Astrocyte of the spinal cord (primary cell): ENCODE results near the gene TREML4.

ENCODE experiments used
- DNase-seq: peaks from one replicate; pipeline ENCODE4 v3.0.0; 2011; ENCODE audit warnings: low read depth, low spot score
- H3K4me3 ChIP-seq: 2 replicates; pipeline ENCODE4 v1.5.1; 2011; ENCODE audit warnings: low read depth, mild to moderate bottlenecking, low read length, moderate library complexity
- in situ Hi-C: cut with HindIII; loops from 2 replicates; pipeline ENCODE4 v1.10.0; 2017; ENCODE audit warnings: low sequenced_read_pairs
- TF ChIP-seq, protein P1 (sequence below): IDR thresholded peaks from 2 replicates; pipeline ENCODE4 v1.5.1; 2012; ENCODE audit warnings: low read depth, mild to moderate bottlenecking, low read length, inconsistent platforms

The TREML4 gene

DNA sequence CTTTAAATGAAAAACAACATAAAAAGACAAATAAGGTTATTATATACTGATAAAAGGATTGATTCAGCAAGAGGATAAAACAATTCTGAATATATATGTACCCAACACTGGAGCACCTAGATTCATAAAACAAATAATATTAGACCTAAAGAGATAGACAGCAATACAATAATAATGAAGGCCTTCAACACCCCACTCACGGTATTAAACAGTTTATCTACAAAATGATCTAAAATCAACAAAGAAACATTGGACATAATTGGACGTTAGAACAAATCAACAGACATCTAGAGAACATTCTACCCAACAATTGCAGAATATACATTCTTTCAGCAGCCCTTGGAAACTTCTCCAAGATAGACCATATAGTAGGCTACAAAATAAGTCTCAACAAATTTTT, 34.3 kb downstream of the TREML4 start:
- TF ChIP-seq, protein P1, sequence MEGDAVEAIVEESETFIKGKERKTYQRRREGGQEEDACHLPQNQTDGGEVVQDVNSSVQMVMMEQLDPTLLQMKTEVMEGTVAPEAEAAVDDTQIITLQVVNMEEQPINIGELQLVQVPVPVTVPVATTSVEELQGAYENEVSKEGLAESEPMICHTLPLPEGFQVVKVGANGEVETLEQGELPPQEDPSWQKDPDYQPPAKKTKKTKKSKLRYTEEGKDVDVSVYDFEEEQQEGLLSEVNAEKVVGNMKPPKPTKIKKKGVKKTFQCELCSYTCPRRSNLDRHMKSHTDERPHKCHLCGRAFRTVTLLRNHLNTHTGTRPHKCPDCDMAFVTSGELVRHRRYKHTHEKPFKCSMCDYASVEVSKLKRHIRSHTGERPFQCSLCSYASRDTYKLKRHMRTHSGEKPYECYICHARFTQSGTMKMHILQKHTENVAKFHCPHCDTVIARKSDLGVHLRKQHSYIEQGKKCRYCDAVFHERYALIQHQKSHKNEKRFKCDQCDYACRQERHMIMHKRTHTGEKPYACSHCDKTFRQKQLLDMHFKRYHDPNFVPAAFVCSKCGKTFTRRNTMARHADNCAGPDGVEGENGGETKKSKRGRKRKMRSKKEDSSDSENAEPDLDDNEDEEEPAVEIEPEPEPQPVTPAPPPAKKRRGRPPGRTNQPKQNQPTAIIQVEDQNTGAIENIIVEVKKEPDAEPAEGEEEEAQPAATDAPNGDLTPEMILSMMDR = no peak
- no peak overlapping the region for H3K4me3 ChIP-seq
- no peak for DNase-seq
- in situ Hi-C loops = no loop called here

DNA sequence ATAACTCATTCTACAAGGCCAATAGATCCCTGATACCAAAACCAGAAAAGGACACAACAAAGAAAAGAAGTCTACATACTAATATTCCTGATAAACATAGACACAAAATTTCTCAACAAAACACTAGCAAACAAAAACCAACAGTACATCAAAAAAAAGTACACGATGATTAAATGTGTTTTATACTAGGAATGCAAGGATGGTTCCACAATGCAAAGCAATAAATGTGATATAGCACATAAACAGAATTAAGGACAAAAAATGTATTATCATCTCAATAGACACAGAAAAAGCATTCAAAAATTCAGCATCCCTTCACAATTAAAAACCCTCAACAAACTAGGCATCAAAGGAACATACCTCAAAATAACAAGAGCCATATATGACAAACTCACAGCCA, 35.1 kb downstream of the TREML4 start:
- in situ Hi-C loops = no loop called here
- H3K4me3 ChIP-seq = no peak overlapping the region
- TF ChIP-seq, protein P1 = no peak
- no peak for DNase-seq

DNA sequence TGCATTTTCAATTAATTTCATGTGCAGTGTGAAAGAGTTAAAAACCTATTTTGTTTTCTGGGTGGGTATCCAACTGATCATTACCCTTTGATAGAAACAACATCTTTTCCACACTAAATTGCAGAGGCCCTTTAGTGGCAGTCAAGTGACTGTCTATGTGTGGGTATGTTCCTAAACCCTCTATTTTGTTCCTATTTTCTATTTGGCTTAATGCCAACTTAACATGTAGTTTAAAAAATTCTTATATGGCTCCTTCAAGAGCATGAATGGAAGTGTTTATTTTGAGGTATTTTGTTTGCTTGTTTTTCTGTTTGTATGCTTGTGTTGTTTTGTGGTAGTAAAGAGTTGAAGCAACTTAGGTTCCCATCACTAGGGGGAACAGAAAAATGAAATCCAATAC, 38.4 kb downstream of the TREML4 start:
- TF ChIP-seq, protein P1 = no peak
- in situ Hi-C loops = no loop called here
- no peak for DNase-seq
- H3K4me3 ChIP-seq = no peak overlapping the region

DNA sequence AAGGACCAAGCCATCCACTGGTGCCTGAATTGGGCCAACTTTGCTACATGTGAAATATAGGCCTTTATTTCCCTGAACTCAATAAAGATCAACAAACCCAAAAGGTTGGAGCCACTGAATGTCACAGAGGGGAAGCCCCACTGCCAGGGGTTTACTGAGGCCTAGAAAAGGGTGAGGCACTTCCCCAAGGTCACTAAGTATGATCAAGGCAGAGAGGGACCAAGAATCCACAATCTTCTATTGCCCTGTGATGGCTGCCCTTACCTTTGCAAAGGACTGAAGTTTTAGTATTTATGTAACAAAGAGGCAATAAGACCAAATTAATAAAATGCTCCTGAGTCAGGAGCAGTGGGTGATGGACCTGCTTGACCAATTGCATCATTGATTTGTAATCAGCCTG, 40.3 kb downstream of the TREML4 start:
- H3K4me3 ChIP-seq = no peak overlapping the region
- TF ChIP-seq, protein P1 = no peak
- in situ Hi-C loops = no loop called here
- no peak for DNase-seq

DNA sequence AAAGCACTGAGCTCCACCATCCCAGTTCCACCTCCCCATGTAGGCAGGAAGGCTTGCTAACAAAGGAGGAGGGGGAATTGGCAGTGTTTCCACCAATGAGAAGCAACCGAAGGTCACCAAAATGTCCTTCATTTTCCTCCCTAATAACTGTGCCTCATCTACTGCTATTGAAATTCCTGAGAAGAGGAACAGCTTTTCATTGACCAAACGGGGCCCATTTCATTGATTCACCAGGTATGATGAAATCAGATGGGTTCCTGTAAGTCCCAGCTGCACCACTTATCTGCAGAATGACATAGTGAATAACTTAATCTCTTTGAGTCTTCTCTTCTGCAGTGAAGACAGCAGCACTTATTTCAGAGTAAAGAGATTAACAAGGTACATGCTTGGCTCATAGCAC, 41.0 kb downstream of the TREML4 start:
- in situ Hi-C loops = no loop called here
- DNase-seq = no peak
- TF ChIP-seq, protein P1 = no peak
- no peak overlapping the region for H3K4me3 ChIP-seq

DNA sequence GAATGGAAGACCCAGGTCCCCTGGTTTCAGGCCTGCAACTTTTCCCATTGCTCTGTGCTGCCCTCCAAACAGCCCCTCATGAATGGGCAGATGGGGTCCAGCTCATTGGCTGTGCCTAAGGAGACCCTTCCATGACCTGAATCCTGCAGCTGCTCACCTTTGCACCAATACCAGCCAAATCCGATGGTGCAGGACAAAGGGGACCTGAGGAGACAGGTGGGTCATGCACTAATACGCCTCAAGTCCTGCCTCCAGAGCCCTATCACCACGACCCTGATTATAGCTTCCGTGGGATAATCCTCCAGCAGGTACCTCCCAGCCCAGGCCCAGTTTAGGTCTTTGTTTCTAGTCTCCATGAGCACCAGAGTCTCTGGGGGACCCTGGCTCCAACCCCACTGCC, 41.6 kb downstream of the TREML4 start:
- in situ Hi-C loops = no loop called here
- TF ChIP-seq, protein P1 = no peak

DNA sequence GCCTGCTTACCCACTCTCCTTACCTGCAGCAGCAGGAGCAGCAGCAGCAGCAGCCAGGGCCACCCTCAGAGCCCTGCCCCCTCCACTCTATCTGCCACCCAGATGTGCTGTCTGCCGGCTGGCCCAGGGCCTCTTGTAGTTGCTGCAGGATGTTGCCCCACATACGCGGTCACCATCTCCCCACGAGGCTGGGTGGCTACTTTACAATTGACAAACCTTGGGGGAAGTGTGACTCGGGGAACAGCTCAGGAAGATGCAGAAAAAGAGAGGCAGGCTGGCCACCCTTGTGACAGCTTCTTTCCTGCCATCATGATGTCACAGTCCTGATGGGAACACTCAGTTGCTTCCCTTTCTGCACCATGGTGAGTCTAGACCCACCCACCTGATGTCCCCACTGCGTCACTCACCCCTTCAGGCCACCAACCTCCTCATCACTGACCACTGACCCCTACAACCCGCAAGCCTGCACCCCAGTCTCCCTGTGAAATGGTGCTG, 43.8 kb downstream of the TREML4 start:
- in situ Hi-C loops = no loop called here
- no peak for DNase-seq
- H3K4me3 ChIP-seq = no peak overlapping the region
- TF ChIP-seq, protein P1 = no peak

More for the DNA sequence above, 41.6 kb downstream of the TREML4 start:
- H3K4me3 ChIP-seq = no peak overlapping the region
- DNase-seq = no peak
